Vagina (tissue), 2 donors: Measurements from ENCODE around the gene CALCOCO2.

Experiments used
- POLR2A ChIP-seq, 2 donors: fragments of 450-650 bp; IDR thresholded peaks; one replicate each; pipeline ENCODE4 v1.6.1; 2017; ENCODE audit warnings: antibody characterized with exemption in 2 of 2, mild to moderate bottlenecking in 2 of 2, moderate library complexity in 2 of 2
- POLR2AphosphoS5 ChIP-seq, 2 donors: sonication (generic); formaldehyde crosslinking; IDR thresholded peaks; one replicate each; pipeline ENCODE4 v1.9.0; 2017; ENCODE audit warnings: antibody characterized with exemption in 2 of 2, mild to moderate bottlenecking in 2 of 2, low read depth in 1 of 2; ENCODE audit not compliant: insufficient read depth in 1 of 2
- TF ChIP-seq, protein P1 (sequence below), 3 experiments: fragments of 450-650 bp in 2 of 3; fragments of 200-600 bp in 1 of 3; sonication (generic) in 1 of 3; IDR thresholded peaks; one replicate each; pipeline ENCODE4 v1.5.1; 2017 to 2019; ENCODE audit warnings: antibody characterized with exemption in 3 of 3, mild to moderate bottlenecking in 2 of 3, moderate library complexity in 2 of 3

DNA sequence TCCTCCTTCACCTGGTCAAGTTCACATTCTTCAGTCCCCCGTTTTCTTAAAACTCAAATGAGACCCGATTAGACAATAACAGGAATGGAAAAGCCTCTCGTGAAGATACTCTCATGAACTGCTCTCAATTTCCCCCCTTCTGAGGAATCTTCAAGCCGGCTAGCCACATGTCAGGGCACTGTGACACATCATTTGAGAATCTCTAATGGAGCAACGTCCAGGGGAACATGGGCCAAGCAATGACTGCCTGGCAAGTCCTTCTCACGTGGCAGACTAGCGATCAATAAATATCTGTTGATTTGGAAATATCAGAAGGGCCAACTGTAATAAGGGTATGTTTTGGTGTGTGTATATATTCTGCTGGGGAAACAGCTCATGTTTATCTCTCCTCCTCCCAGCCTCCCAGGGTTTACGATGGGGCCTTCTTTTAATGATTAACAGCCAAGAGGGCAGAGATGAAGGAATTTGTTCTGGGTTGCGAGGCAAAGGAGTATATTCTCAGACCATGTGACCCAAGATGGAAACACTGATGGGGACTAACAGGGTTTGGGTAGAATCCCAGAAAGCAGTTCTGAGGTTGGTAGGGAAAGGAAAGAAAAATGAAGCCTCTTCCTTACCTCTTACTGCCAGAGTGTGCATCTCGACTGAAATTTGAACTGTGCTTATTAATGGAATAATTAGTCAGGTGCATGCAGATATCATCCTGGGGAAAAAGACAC, 35.2 kb upstream of the CALCOCO2 start:
- TF ChIP-seq, protein P1, sequence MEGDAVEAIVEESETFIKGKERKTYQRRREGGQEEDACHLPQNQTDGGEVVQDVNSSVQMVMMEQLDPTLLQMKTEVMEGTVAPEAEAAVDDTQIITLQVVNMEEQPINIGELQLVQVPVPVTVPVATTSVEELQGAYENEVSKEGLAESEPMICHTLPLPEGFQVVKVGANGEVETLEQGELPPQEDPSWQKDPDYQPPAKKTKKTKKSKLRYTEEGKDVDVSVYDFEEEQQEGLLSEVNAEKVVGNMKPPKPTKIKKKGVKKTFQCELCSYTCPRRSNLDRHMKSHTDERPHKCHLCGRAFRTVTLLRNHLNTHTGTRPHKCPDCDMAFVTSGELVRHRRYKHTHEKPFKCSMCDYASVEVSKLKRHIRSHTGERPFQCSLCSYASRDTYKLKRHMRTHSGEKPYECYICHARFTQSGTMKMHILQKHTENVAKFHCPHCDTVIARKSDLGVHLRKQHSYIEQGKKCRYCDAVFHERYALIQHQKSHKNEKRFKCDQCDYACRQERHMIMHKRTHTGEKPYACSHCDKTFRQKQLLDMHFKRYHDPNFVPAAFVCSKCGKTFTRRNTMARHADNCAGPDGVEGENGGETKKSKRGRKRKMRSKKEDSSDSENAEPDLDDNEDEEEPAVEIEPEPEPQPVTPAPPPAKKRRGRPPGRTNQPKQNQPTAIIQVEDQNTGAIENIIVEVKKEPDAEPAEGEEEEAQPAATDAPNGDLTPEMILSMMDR (IDR thresholded peaks at IDR 0.05) = no peak
- TF ChIP-seq POLR2A (IDR thresholded peaks at IDR 0.05) (no peak), POLR2AphosphoS5 (IDR thresholded peaks at IDR 0.05; ENCODE audit: insufficient read depth in 1 of 2, low read depth in 1 of 2) (no peak)
